A549 (cell line): ENCODE data around the gene FARP2. TPM values are rescaled to one million over a fixed set of nuclear protein-coding genes. Genes with fewer than 3 reads are reported as not detected.
A peak's percentile ranks its signal among the peaks of the same experiment; 100 is the strongest.

ENCODE experiments used
- ATAC-seq, 2 experiments: fragments of 200-7000 bp in 1 of 2; fragments of >200 bp in 1 of 2; cut with Nextera tagmentation in 1 of 2; cut with Tn5 transposase in 1 of 2; 3 replicates each; pipeline versions ENCODE4 v1.8.0 to v1.9.1; 2018 to 2020; ENCODE audit warnings: mild to moderate bottlenecking in 1 of 2, moderate library complexity in 1 of 2
- CTCF ChIA-PET: fragments of 300-600 bp; sonication (Branson Sonifier 250); formaldehyde crosslinking; extraction: SDS; loops from one replicate; lab custom pipeline; 2021; ENCODE audit warnings: antibody characterized with exemption, inconsistent platforms; lab: Yijun Ruan, JAX
- POLR2A ChIA-PET: fragments of 350-600 bp; formaldehyde crosslinking; extraction: SDS; loops from one replicate; lab custom pipeline; 2021; ENCODE audit warnings: antibody characterized with exemption, inconsistent platforms; lab: Yijun Ruan, JAX
- DNase-seq, 2 experiments: peaks; one replicate each; pipeline versions ENCODE4 v3.0.0 to v3.0.0-alpha.2; 2011 to 2016; ENCODE audit warnings: low read depth in 1 of 2, low spot score in 1 of 2
- FAIRE-seq: peaks from 2 replicates; lab custom pipeline; 2011; peaks lifted over from hg19 to GRCh38; lab: Jason Lieb, UNC
- H3K27ac ChIP-seq, 2 experiments: fragments of >200 bp; sonication (Bioruptor Twin); formaldehyde crosslinking; 3 replicates each; pipeline ENCODE4 v1.5.1; 2016 to 2017
- H3K4me1 ChIP-seq: fragments of >200 bp; sonication (Bioruptor Twin); formaldehyde crosslinking; 3 replicates; pipeline ENCODE4 v1.6.1; 2016
- H3K4me2 ChIP-seq: fragments of >200 bp; sonication (Bioruptor Twin); formaldehyde crosslinking; 3 replicates; pipeline ENCODE4 v1.6.1; 2016
- H3K4me3 ChIP-seq: fragments of >200 bp; sonication (Bioruptor Twin); formaldehyde crosslinking; 3 replicates; pipeline ENCODE4 v1.5.1; 2016
- H3K9me3 ChIP-seq: fragments of >200 bp; sonication (Bioruptor Twin); formaldehyde crosslinking; 3 replicates; pipeline ENCODE4 v1.6.1; 2016
- BHLHE40 ChIP-seq: IDR thresholded peaks from 2 replicates; pipeline ENCODE4 v1.6.1; 2012; ENCODE audit warnings: low read depth, low read length, inconsistent platforms
- CBX2 ChIP-seq: fragments of 200-600 bp; sonication (generic); IDR thresholded peaks from 2 replicates; pipeline ENCODE4 v1.6.1; 2016; ENCODE audit warnings: low read depth, mild to moderate bottlenecking, borderline replicate concordance
- CBX8 ChIP-seq: fragments of 200-600 bp; sonication (generic); IDR thresholded peaks from 2 replicates; pipeline ENCODE4 v1.6.1; 2016
- FOSL2 ChIP-seq, 2 experiments: fragments of 450-650 bp in 1 of 2; fragments of >200 bp in 1 of 2; sonication (Bioruptor Twin) in 1 of 2; formaldehyde crosslinking; IDR thresholded peaks; 2 replicates each; pipeline versions ENCODE4 v1.5.0 to v1.6.1; 2016 to 2020; ENCODE audit warnings: mild to moderate bottlenecking in 1 of 2, moderate library complexity in 1 of 2
- GATA3 ChIP-seq: IDR thresholded peaks from 2 replicates; pipeline ENCODE4 v1.6.1; 2012; ENCODE audit warnings: borderline replicate concordance
- HOXB5 ChIP-seq: fragments of 250-450 bp; sonication (Bioruptor Pico); IDR thresholded peaks from 2 replicates; pipeline ENCODE4 v1.5.0; 2020; ENCODE audit warnings: mild to moderate bottlenecking, moderate library complexity
- KDM1A ChIP-seq: fragments of 200-600 bp; sonication (generic); IDR thresholded peaks from 2 replicates; pipeline ENCODE4 v1.6.1; 2016; ENCODE audit warnings: low read depth, mild to moderate bottlenecking
- MAFK ChIP-seq: fragments of 450-650 bp; IDR thresholded peaks from 2 replicates; pipeline ENCODE4 v1.6.1; 2014; ENCODE audit not compliant: partially characterized antibody
- NFE2L2 ChIP-seq: fragments of 150-350 bp; conservative IDR thresholded peaks from 2 replicates; pipeline ENCODE4 v1.6.1; 2014; ENCODE audit warnings: low read length
- NPAS2 ChIP-seq: fragments of 250-450 bp; sonication (Bioruptor Pico); IDR thresholded peaks from 2 replicates; pipeline ENCODE4 v1.8.0; 2022; ENCODE audit warnings: mild to moderate bottlenecking, moderate library complexity, borderline replicate concordance
- POLR2A ChIP-seq: IDR thresholded peaks from 2 replicates; pipeline ENCODE4 v1.6.1; 2012; ENCODE audit warnings: mild to moderate bottlenecking, low read length
- RAD21 ChIP-seq, 2 experiments: fragments of >200 bp in 1 of 2; sonication (Bioruptor Twin) in 1 of 2; formaldehyde crosslinking in 1 of 2; IDR thresholded peaks in 1 of 2; conservative IDR thresholded peaks in 1 of 2; 2 replicates in 1 of 2; 3 replicates in 1 of 2; pipeline ENCODE4 v1.6.1; 2012 to 2018; ENCODE audit warnings: inconsistent platforms in 1 of 2
- TFCP2L1 ChIP-seq: fragments of 250-450 bp; sonication (Bioruptor Pico); IDR thresholded peaks from 2 replicates; pipeline ENCODE4 v1.5.0; 2021; ENCODE audit warnings: mild to moderate bottlenecking
- TP53 ChIP-seq: fragments of 250-450 bp; sonication (Bioruptor Pico); IDR thresholded peaks from 2 replicates; pipeline ENCODE4 v1.5.0; 2021; ENCODE audit warnings: mild to moderate bottlenecking, moderate library complexity
- ZSCAN20 ChIP-seq: fragments of 250-450 bp; sonication (Bioruptor Pico); IDR thresholded peaks from 2 replicates; pipeline ENCODE4 v1.8.0; 2022; ENCODE audit warnings: mild to moderate bottlenecking, moderate library complexity
- WGBS: methylation state at CpG from one replicate; pipeline ENCODE4 v1.1.6; 2017; ENCODE audit errors: missing lambda C conversion rate; 5-methylcytosine and 5-hydroxymethylcytosine counted together
- polyA plus RNA-seq, 4 experiments: library from polyadenylated mRNA; depleted of rRNA in 3 of 4; stranded (reverse); fragments of >200 nt; fragmentation: RNase III in 1 of 4; extraction: RNeasy Plus Mini Kit Qiagen cat#74134 plus additional on column Dnase treatment in 1 of 4; gene quantifications; 2 replicates in 3 of 4; 3 replicates in 1 of 4; pipeline ENCODE4 v1.2.3, GENCODE V29; 2011 to 2017
- TF ChIP-seq, protein P1 (sequence below): IDR thresholded peaks from 2 replicates; pipeline ENCODE4 v1.6.1; 2012
- TF ChIP-seq, protein P2 (sequence below): fragments of >200 bp; sonication (Bioruptor Twin); formaldehyde crosslinking; IDR thresholded peaks from 3 replicates; pipeline ENCODE4 v1.5.1; 2016

Gene FARP2
- polyA plus RNA-seq, 2 of the 4 experiments (the other 2 are of a cell fraction) = 17.0 to 29.1 TPM

DNA sequence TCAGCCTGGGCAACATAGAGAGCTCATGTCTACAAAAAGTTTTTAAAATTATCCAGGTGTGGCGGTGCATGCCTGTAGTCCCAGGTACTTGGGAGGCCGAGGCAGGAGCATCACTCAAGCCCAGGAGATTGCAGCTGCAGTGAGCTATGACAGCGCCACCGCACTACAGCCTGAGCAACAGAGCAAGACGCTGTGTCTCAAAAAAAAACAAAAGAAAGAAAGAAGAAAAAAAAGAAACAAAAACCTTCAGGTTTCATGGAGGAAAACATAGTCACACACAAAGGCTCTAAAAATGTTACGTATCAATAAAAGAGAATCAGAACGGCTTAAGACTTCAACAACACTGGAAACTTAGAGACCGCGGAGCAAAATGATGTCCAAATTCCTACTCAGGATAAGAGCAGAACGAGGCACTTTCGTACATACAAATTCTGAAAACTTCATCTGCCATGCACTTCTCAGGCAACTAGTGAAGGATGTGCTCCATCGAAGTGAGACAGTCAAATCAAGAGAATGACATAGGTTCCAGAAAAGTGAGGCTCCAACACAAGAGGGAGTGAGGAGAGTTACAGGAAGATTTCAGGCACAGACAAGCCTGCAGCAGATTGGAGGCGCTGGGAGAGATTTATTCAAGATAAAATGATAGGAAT is 45.0 kb upstream of the FARP2 start:
- Histone ChIP-seq H3K4me1 (peaks cover 31% of the 10 kb centered on the region), H3K4me3 (no peak overlapping the region), H3K27ac (no peak overlapping the region), H3K9me3 (no peaks in the 10 kb centered on the region), H3K4me2 (0 out of 3 replicates have a peak overlapping the region, but pooled peaks have one; percentile 26)
- ATAC-seq (no peak), DNase-seq (no peak), FAIRE-seq (no peak)
- CTCF ChIA-PET = interaction anchor here (1.4 kb wide), 1 partner anchor 460 kb away, joined by 3 read pairs; no protein-coding TSS in a partner anchor
- POLR2A ChIA-PET = no interaction called here
- 94% methylated on average over 13 of the region's 13 CpGs for WGBS
- TF ChIP-seq, protein P1, sequence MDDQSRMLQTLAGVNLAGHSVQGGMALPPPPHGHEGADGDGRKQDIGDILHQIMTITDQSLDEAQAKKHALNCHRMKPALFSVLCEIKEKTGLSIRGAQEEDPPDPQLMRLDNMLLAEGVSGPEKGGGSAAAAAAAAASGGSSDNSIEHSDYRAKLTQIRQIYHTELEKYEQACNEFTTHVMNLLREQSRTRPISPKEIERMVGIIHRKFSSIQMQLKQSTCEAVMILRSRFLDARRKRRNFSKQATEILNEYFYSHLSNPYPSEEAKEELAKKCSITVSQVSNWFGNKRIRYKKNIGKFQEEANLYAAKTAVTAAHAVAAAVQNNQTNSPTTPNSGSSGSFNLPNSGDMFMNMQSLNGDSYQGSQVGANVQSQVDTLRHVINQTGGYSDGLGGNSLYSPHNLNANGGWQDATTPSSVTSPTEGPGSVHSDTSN = no peak
- TF ChIP-seq CBX8 (no peak), HOXB5 (no peak), FOSL2 (IDR thresholded peaks at IDR 0.05) (no peak), FOSL2 (CRISPR knock-in tag; IDR thresholded peaks at IDR 0.05) (no peak), POLR2A (no peak), RAD21 (conservative IDR thresholded peaks at IDR 0.05 in 1 of 2, IDR thresholded peaks at IDR 0.05 in 1 of 2) (no peak), TP53 (CRISPR knock-in tag) (no peak), BHLHE40 (no peak), CBX2 (no peak), KDM1A (no peak), NPAS2 (CRISPR knock-in tag) (no peak)
- TF ChIP-seq, protein P2, sequence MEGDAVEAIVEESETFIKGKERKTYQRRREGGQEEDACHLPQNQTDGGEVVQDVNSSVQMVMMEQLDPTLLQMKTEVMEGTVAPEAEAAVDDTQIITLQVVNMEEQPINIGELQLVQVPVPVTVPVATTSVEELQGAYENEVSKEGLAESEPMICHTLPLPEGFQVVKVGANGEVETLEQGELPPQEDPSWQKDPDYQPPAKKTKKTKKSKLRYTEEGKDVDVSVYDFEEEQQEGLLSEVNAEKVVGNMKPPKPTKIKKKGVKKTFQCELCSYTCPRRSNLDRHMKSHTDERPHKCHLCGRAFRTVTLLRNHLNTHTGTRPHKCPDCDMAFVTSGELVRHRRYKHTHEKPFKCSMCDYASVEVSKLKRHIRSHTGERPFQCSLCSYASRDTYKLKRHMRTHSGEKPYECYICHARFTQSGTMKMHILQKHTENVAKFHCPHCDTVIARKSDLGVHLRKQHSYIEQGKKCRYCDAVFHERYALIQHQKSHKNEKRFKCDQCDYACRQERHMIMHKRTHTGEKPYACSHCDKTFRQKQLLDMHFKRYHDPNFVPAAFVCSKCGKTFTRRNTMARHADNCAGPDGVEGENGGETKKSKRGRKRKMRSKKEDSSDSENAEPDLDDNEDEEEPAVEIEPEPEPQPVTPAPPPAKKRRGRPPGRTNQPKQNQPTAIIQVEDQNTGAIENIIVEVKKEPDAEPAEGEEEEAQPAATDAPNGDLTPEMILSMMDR = no peak

DNA sequence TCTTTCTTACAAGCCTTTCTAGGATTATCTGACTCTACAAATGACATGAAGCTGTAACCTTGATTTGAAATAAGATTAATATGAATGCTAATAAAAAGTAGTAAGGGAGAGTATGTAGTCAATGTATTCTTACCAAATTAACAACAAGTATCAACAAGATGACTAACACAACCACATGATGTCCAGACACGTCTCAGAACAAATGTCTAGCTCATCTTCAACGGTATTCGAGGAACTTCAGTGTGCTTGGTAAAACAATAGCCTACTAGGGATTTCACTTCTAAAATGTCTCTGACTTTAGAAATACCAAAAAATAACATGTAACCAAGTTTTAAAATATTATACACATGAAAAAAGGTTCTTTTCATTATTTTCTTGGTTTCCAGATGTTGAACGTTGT is 44.0 kb upstream of the FARP2 start:
- TF ChIP-seq GATA3 = no peak
- TF ChIP-seq MAFK = no peak
- no peak for TF ChIP-seq ZSCAN20 (CRISPR knock-in tag)
- no peak overlapping the region for H3K4me3 ChIP-seq
- FAIRE-seq (no peak), ATAC-seq (no peak), DNase-seq (no peak)
- peak overlapping the region; percentile 26 for H3K4me2 ChIP-seq
- POLR2A ChIA-PET = no interaction called here
- H3K4me1 ChIP-seq = peaks cover 31% of the 10 kb centered on the region
- H3K9me3 ChIP-seq = no peaks in the 10 kb centered on the region
- 60% methylated on average over 4 of the region's 4 CpGs for WGBS
- H3K27ac ChIP-seq = no peak overlapping the region
- CTCF ChIA-PET = interaction anchor here (1.4 kb wide), 1 partner anchor 461 kb away, joined by 3 read pairs; no protein-coding TSS in a partner anchor

DNA sequence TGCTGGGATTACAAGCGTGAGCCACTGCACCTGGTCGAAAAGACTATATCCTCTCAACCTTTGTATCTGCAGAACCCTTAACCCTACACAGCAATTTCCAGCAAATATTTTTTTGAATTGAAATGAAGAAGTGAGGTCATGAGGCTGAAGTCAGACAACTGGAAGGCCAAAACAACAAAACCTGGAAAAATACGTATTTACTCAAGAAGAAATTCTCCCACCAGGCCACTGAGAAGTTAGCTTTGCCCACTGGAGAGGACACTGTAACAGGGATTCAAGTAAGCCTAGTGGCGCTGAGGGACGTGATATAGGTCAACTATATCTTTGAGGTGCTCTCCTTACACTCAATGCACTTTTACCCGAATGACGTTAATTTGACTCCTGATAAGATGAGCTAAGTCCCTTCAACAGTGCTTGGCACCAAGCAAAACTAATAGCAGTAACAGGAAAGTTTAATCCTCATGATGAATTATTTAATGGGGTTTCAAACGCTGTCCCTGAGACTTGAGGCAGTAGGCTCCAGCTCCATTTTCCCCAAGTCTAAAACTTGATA is 42.5 kb upstream of the FARP2 start:
- ATAC-seq = no peak
- Histone ChIP-seq H3K4me2 (peak overlapping the region; percentile 96), H3K9me3 (no peaks in the 10 kb centered on the region), H3K27ac (peak overlapping the region; percentile 99 to 100), H3K4me3 (peak overlapping the region; percentile 76), H3K4me1 (peaks cover 46% of the 10 kb centered on the region)
- WGBS = 90% methylated on average over 8 of the region's 8 CpGs
- POLR2A ChIA-PET = interaction anchor here (0.9 to 1.7 kb wide), 3 partner anchors 9 to 42 kb away, joined by 4 to 7 read pairs (median 4); no protein-coding TSS in a partner anchor
- DNase-seq = no peak
- FAIRE-seq = no peak
- CTCF ChIA-PET = interaction anchor here (0.7 to 2.6 kb wide), 5 partner anchors 10 to 39 kb away, joined by 3 to 14 read pairs (median 11); no protein-coding TSS in a partner anchor
- TF ChIP-seq TFCP2L1 (no peak), NFE2L2 (no peak), GATA3 (no peak)
